Neuron (in vitro differentiated cells): ENCODE results near the gene CRLF1.

Experiments
- H2AFZ ChIP-seq: one replicate; pipeline ENCODE4 v1.6.1; 2013; ENCODE audit warnings: low read depth, mild to moderate bottlenecking, inconsistent platforms, low read length, moderate library complexity
- H3K27me3 ChIP-seq: one replicate; pipeline ENCODE4 v1.6.1; 2013; ENCODE audit warnings: low read length; ENCODE audit not compliant: insufficient read depth
- H3K36me3 ChIP-seq: one replicate; pipeline ENCODE4 v1.6.1; 2013; ENCODE audit warnings: low read length; ENCODE audit not compliant: insufficient read depth
- H3K4me1 ChIP-seq: one replicate; pipeline ENCODE4 v1.6.1; 2013; ENCODE audit warnings: low read length; ENCODE audit not compliant: insufficient read depth
- H3K4me3 ChIP-seq: 2 replicates; pipeline ENCODE4 v1.5.1; 2013; ENCODE audit warnings: mild to moderate bottlenecking, low read length, moderate library complexity
- H3K9me3 ChIP-seq: one replicate; pipeline ENCODE4 v1.6.1; 2013; ENCODE audit warnings: low read length

CRLF1 gene, protein sequence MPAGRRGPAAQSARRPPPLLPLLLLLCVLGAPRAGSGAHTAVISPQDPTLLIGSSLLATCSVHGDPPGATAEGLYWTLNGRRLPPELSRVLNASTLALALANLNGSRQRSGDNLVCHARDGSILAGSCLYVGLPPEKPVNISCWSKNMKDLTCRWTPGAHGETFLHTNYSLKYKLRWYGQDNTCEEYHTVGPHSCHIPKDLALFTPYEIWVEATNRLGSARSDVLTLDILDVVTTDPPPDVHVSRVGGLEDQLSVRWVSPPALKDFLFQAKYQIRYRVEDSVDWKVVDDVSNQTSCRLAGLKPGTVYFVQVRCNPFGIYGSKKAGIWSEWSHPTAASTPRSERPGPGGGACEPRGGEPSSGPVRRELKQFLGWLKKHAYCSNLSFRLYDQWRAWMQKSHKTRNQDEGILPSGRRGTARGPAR

DNA sequence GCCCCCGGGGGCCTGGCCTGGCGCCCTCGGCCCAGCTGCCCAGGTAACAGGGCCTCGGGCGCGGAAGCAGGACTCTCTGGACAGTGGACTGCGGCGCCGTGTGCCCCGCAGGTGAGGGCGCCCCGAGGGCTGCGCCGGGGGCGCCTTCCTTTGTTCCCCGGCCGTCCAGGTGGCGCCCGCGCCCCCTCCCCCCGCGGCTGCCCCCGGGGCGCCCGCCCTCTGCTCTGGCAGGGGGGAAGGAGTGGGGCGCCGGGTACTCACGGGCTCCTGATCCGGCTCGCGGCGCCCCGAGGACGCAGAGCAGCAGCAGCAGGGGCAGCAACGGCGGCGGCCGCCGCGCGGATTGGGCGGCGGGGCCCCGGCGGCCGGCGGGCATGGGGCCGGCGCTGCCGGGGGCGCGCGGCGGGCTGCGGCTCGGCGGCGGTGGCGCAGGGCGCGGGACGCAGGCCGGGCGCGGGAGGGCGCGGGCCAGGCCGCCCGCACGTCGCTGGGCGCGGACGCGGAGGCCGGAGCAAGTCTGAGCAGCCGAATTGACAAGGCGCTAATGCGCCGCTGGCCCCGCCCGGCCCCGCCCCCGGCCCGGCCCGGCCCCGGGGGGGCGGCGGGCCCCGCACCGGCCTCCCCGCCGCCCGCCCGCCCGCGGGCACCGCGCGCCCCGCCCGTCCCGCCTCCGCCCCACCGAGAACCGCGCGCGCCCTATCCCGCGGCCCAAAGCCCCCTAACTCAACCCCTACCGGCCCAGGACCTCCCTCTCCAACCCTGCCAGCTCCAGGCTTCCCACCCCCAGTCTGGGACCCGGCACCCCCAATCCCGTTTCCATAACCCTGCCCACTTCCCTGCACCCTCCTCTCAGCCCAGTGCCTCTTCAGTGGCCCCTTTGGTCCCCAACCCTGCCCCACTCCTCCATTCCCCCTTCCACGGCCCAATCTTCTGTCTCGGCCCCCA, at the start of gene CRLF1:
CRLF1 (minus strand) TSS at position 519 of the 945 bp plus-strand sequence; CDS start at position 376, 143 bp downstream.
- Histone ChIP-seq H3K4me3 (no peak within 1 kb of the TSS), H3K27me3 (peaks cover 89% of the 10 kb centered on the region), H3K4me1 (peaks cover 31% of the 10 kb centered on the region), H3K36me3 (no peaks in the 10 kb centered on the region), H2AFZ (no peak within 1 kb of the TSS), H3K9me3 (no peaks in the 10 kb centered on the region)

DNA sequence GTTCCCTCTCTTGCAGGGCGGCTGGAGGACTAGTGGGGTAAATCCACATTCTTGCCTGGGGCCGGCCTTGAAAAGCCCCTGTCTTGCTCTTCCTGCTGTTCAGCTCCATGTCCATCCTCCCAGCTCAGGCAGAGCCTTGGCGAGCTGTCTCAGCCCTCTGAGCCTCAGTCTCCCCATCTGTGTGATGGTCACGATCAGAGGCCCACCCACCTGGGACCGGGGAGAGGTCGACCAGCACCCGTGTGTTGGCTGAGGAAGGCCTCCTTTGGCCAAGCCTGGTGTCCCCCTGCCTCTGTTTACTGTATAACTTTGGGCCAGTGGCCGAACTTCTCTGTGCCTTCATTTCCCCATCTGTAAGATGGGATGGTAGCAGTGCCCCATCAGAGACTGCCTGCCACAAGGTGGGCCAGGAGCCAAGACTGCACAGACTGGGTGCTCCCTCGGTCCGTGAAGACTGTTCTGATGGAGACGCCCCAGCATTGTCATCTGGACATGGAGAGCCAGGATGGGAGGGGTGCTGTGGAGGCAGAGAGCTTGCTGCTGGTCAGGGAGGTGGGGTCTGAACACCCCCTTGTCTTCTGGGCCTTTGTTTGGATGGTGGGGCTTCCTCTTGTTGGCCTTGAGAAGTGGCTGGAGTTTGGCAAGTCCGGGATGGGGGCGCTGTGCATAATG, 48.7 kb upstream of the CRLF1 start:
- Histone ChIP-seq H3K4me1 (peaks cover 40% of the 10 kb centered on the region), H3K27me3 (no peaks in the 10 kb centered on the region), H3K4me3 (no peak overlapping the region), H3K36me3 (no peaks in the 10 kb centered on the region), H3K9me3 (no peaks in the 10 kb centered on the region), H2AFZ (no peak overlapping the region)

DNA sequence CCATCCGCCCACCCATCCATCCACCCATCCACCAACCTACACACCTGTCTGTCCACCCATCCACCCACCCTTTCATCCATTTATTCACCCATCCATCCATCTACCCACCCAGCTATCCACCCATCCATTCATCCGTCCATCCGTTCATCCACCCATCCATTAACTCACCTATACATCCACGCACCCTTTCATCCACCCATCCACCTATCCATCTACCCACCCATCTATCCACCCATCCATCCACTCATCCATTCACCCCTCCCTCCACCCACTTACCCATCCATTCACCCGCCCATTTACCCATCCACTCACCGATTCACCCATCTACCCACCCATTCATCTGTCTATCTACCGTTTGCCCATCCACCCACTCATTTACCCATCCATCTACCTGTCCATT, 47.9 kb upstream of the CRLF1 start:
- H3K27me3 ChIP-seq = no peaks in the 10 kb centered on the region
- no peak overlapping the region for H2AFZ ChIP-seq
- H3K9me3 ChIP-seq = no peaks in the 10 kb centered on the region
- H3K36me3 ChIP-seq = no peaks in the 10 kb centered on the region
- H3K4me3 ChIP-seq = no peak overlapping the region
- H3K4me1 ChIP-seq = peaks cover 47% of the 10 kb centered on the region

DNA sequence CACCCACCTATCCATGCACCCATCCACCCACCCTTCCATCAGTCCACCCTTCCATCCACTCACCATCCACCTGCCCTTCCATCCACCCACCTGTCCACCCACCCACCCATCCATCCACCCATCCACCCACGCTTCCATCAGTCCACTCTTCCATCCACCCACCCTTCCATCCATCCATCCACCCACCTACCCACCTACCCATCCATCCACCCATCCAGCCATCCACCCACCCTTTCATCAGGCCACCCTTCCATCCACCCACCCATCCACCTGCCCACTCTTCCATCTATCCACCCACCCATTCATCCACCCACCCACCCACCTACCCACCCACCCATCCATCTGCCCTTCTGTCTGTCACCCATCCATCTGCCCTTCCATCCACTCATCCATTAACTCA, 47.3 kb upstream of the CRLF1 start:
- no peaks in the 10 kb centered on the region for H3K36me3 ChIP-seq
- H3K9me3 ChIP-seq = no peaks in the 10 kb centered on the region
- no peaks in the 10 kb centered on the region for H3K27me3 ChIP-seq
- H2AFZ ChIP-seq = no peak overlapping the region
- no peak overlapping the region for H3K4me3 ChIP-seq
- peaks cover 53% of the 10 kb centered on the region for H3K4me1 ChIP-seq

DNA sequence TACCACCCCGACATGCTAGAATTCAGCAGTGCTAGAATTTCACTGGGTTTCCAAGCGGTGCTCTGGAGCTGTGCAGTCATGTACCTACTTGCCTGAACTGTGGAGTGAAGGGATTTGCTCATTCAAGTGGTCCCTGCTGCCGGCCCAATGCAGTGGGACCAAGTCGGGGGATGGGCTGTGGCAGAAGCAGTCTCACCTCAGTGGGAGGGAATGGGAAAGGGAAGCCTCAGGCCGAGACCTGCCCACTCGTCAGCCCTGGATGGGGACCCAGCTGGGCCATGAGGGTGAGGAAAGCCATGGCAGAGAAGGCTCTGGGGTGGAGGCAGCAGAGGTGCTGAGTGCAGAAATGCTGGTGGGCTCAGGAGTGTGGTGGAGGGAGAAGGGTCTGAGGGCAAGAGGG, 45.1 kb upstream of the CRLF1 start:
- Histone ChIP-seq H2AFZ (no peak overlapping the region), H3K9me3 (no peaks in the 10 kb centered on the region), H3K4me1 (peaks cover 55% of the 10 kb centered on the region), H3K27me3 (no peaks in the 10 kb centered on the region), H3K36me3 (no peaks in the 10 kb centered on the region), H3K4me3 (no peak overlapping the region)

DNA sequence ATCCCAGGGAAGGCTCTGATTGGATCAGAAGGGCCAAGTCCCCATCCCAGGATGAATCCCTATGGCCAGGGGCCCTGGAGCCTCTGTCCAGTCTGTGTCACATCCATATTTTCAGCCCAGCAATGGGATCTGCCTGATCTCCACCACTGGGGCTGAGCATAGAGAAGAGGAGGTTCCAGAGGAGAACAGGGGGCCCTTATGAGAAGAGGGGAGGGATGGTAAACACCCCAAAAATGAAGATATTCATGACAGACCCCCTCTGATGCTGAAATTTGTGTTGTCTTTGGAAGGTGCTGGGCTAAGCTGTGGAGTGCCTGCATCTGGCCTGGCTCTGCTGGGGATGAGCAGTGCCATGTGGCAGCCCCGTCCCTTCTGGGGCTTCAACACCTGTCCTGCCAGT, 44.7 kb upstream of the CRLF1 start:
- Histone ChIP-seq H3K4me1 (peaks cover 56% of the 10 kb centered on the region), H2AFZ (no peak overlapping the region), H3K36me3 (no peaks in the 10 kb centered on the region), H3K9me3 (no peaks in the 10 kb centered on the region), H3K27me3 (no peaks in the 10 kb centered on the region), H3K4me3 (no peak overlapping the region)

DNA sequence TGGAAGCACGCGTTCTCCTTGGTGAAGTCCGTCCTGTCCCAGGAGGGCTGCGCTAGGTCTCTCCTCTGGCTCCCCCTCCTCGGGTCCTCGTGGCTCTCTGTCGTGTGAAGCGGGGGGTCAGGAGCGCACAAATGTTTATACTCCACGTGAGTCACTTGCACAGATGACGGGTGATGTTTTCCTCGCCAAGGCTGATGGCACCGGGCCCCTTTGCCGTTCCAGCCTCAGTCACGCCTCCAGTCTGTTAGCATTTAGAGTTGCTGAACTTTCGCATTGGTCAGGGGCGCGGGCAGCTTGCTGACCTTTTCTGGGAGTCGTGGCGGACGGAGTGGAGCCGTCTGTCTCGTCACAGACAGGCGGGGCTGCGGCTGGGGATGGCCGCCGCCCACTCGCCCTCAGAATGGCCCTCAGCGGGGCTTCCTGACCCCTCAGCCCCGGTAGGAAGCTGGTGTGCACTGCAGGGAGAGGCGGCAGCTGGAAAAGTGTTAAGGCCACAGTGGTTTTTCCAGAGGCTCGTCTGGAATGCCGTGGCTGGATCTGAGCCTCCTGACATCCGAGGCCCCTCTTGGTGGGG, 44.0 kb upstream of the CRLF1 start:
- no peak overlapping the region for H3K4me3 ChIP-seq
- H3K4me1 ChIP-seq = peaks cover 54% of the 10 kb centered on the region
- H2AFZ ChIP-seq = no peak overlapping the region
- no peaks in the 10 kb centered on the region for H3K27me3 ChIP-seq
- no peaks in the 10 kb centered on the region for H3K36me3 ChIP-seq
- no peaks in the 10 kb centered on the region for H3K9me3 ChIP-seq

DNA sequence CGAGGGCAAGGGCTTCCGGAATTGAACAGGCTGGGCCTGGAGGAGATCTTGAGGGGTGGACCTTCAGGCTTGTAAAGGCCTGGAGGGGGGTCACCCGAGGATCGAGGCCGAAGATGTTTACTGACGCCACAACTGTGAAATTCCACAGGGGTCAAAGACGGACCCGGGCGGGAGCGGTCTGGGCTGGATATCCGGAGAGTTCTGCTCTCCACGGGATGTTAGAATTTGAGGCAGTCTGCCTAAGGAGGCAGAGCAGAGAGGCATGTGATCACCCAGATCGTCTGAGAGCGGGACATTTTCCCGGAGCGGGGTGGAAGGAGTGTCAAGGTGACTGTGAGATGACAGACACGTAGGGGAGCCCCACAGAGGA, 43.4 kb upstream of the CRLF1 start:
- H3K36me3 ChIP-seq = no peaks in the 10 kb centered on the region
- no peak overlapping the region for H2AFZ ChIP-seq
- no peaks in the 10 kb centered on the region for H3K27me3 ChIP-seq
- no peaks in the 10 kb centered on the region for H3K9me3 ChIP-seq
- H3K4me3 ChIP-seq = no peak overlapping the region
- H3K4me1 ChIP-seq = peaks cover 54% of the 10 kb centered on the region

DNA sequence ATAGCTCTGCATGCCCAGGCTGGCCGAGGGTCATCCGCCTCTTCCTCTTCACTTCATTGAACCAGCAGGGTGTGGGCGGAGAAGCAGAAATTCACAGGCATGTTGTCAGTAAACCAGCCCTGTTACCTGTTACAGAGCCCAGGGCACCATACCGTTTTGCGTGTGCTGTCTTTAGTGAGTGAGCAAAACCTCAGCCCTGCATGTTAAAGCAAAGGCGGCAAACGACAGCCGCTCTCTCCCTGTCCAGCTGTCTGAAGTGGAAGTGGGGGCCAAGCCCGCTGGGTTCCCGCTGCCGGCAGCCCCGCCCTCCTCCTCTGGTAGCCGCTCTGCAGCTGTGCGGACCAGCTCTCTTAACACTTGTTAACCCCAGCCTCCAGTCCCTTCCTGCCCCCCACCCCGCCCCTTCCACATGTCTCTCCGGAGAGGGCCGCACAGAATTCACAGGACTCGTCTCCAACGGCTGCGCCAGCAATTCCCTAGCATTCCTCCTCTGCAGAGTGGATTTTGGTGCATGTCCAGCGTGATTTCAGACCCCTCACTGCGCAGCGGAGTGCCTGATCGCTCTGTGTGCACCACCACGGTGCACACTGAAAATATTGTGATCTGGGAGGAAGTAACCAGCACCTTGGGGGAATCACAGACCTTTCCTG, 42.9 kb upstream of the CRLF1 start:
- H3K36me3 ChIP-seq = no peaks in the 10 kb centered on the region
- no peak overlapping the region for H2AFZ ChIP-seq
- no peaks in the 10 kb centered on the region for H3K9me3 ChIP-seq
- peaks cover 54% of the 10 kb centered on the region for H3K4me1 ChIP-seq
- H3K4me3 ChIP-seq = no peak overlapping the region
- no peaks in the 10 kb centered on the region for H3K27me3 ChIP-seq

DNA sequence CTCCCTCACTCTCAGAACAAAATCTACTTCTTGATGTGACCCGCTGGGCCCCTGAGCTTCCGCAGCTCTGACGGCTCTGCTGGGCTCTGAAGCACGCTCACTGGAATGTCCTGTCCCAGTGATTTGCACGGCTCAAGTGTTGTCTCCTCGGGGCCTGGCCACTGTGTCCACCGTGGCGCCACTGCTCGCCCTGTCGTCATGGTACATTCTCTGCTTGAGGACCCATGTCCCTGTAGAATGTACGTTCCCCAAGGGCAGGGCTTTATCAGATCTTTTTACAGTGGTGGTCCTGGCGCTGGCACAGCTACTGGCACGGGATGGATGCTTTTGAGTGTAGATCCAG, 42.3 kb upstream of the CRLF1 start:
- Histone ChIP-seq H3K36me3 (no peaks in the 10 kb centered on the region), H3K4me1 (peaks cover 54% of the 10 kb centered on the region), H3K9me3 (no peaks in the 10 kb centered on the region), H2AFZ (no peak overlapping the region), H3K4me3 (no peak overlapping the region), H3K27me3 (no peaks in the 10 kb centered on the region)

DNA sequence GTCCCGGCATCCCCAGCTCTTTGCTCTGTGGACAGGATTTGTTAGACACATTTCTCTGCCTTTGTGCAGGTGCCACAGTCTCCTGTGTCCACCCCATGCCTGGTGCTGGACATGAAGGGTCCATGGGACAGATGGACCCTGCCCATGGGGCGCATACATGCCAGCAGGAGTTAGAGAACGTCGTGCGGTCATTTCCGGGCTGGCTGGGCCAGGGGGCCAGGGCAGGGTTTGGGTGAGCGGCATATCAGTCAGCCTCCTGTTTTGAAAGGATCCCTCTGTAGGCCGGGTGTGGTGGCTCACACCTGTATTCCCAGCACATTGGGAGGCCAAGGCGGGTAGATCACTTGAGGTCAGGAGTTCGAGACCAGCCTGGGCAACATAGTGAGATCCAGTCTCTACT, 41.2 kb upstream of the CRLF1 start:
- Histone ChIP-seq H3K36me3 (no peaks in the 10 kb centered on the region), H3K27me3 (no peaks in the 10 kb centered on the region), H3K4me1 (peaks cover 54% of the 10 kb centered on the region), H3K4me3 (no peak overlapping the region), H3K9me3 (no peaks in the 10 kb centered on the region), H2AFZ (no peak overlapping the region)

DNA sequence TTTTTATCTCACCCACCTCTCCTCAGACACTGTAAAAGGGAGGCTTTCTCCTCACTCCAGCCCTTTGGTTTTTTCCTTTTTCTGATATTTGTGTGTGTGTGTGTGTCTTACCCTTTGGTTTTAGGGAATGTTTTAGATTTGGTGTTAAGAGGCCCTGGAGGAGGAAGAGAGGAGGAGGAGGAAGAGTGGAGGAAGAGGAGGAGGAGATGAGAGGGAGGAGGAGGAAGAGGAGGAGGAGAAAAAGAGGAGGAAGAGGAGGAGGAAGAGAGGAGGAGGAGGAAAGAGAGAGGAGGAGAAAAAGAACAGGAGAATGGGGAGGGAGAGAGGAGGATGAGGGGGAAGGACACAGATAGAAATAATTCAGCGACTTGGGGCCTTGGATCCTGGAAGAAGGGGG, 40.8 kb upstream of the CRLF1 start:
- no peak overlapping the region for H3K4me3 ChIP-seq
- H3K36me3 ChIP-seq = no peaks in the 10 kb centered on the region
- H3K4me1 ChIP-seq = peaks cover 54% of the 10 kb centered on the region
- no peaks in the 10 kb centered on the region for H3K9me3 ChIP-seq
- H2AFZ ChIP-seq = no peak overlapping the region
- no peaks in the 10 kb centered on the region for H3K27me3 ChIP-seq
